ENCODE data around the gene CEP44. TPM values are rescaled to one million over a fixed set of nuclear protein-coding genes. Genes with fewer than 3 reads are reported as not detected.

Gene CEP44
- total RNA-seq (10 to 100 TPM in 1 of 2 donors, 1 to 10 TPM in 1; 9.6 to 18.7 TPM), polyA plus RNA-seq (1 to 10 TPM; 2.2 to 2.5 TPM)

- peak within 1 kb of the TSS; percentile 68 to 100 (median 75) for H3K4me3 ChIP-seq (ENCODE audit: low read depth in 1 of 3, low read length in 3 of 3)
- H3K36me3 ChIP-seq (ENCODE audit: control insufficient read depth in 4 of 4, insufficient read depth in 3 of 4, low read depth in 1 of 4, low read length in 3 of 4) = peaks cover 0 to 3% (median 0%) of the 10 kb centered on the region in 4 donors
- TF ChIP-seq FOXA2 (IDR thresholded peaks at IDR 0.05) (no peak), MAX (IDR thresholded peaks at IDR 0.05) (peak; percentile 68), EGR1 (IDR thresholded peaks at IDR 0.05; ENCODE audit: low read depth in 2 of 2) (no peak), YY1 (IDR thresholded peaks at IDR 0.05) (peak; percentile 63), TAF1 (conservative IDR thresholded peaks at IDR 0.05) (peak; percentile 59), GABPA (IDR thresholded peaks at IDR 0.05 in 1 of 2, conservative IDR thresholded peaks at IDR 0.05 in 1 of 2) (peak; percentile 82 to 95), ZBTB33 (IDR thresholded peaks at IDR 0.05) (peak; percentile 65), CTCF (IDR thresholded peaks at IDR 0.05; ENCODE audit: low read depth, low read length, missing input control) (no peak), RAD21 (IDR thresholded peaks at IDR 0.05) (peak in 1 of 2 donors; percentile 29)
- peak; percentile 80 for DNase-seq (ENCODE audit: low spot score)
- peaks cover 0 to 35% (median 27%) of the 10 kb centered on the region in 4 donors for H3K4me1 ChIP-seq (ENCODE audit: control insufficient read depth in 4 of 4, insufficient read depth in 4 of 4, low read length in 3 of 4)
- H3K9ac ChIP-seq (ENCODE audit: low read depth in 1 of 2, low read length in 2 of 2) = peak within 1 kb of the TSS; percentile 99 to 100
- H3K9me3 ChIP-seq (ENCODE audit: control insufficient read depth in 4 of 4, low read length in 3 of 4) = no peaks in the 10 kb centered on the region
- no peaks in the 10 kb centered on the region for H3K27me3 ChIP-seq (ENCODE audit: control insufficient read depth in 4 of 4, insufficient read depth in 4 of 4, low read length in 3 of 4)
- H3K27ac ChIP-seq (ENCODE audit: low read depth in 1 of 2, low read length in 2 of 2) = peak within 1 kb of the TSS; percentile 99
- under 1% methylated on average over 52 of the region's 52 CpGs for WGBS
Measured at GRCh38 chr4:174283507-174284471, at the start of gene CEP44, which contains the start of gene FBXO8. Gene CEP44, plus strand, starts transcription at chr4:174283911. Its CDS starts 15,211 bp downstream, at chr4:174299122. Gene FBXO8, minus strand, starts transcription at chr4:174283667. Its CDS starts 20,575 bp downstream, at chr4:174263092.

- Histone ChIP-seq H3K4me3 (ENCODE audit: low read depth in 1 of 3, low read length in 3 of 3) (no peak overlapping the region), H3K4me1 (ENCODE audit: control insufficient read depth in 4 of 4, insufficient read depth in 4 of 4, low read length in 3 of 4) (no peaks in the 10 kb centered on the region), H3K36me3 (ENCODE audit: control insufficient read depth in 4 of 4, insufficient read depth in 3 of 4, low read depth in 1 of 4, low read length in 3 of 4) (peaks cover 0 to 18% (median 5%) of the 10 kb centered on the region in 4 donors), H3K27ac (ENCODE audit: low read depth in 1 of 2, low read length in 2 of 2) (no peak overlapping the region), H3K9me3 (ENCODE audit: control insufficient read depth in 4 of 4, low read length in 3 of 4) (no peaks in the 10 kb centered on the region), H3K9ac (ENCODE audit: low read depth in 1 of 2, low read length in 2 of 2) (no peak overlapping the region), H3K27me3 (ENCODE audit: control insufficient read depth in 4 of 4, insufficient read depth in 4 of 4, low read length in 3 of 4) (no peaks in the 10 kb centered on the region)
- 52% methylated on average over 3 of the region's 3 CpGs for WGBS
- TF ChIP-seq HNF4A (conservative IDR thresholded peaks at IDR 0.05) = peak; percentile 42 to 57
- TF ChIP-seq RXRA (IDR thresholded peaks at IDR 0.05) = no peak
- DNase-seq (ENCODE audit: low spot score) = no peak
Measured at GRCh38 chr4:174236359-174236758, 47.4 kb upstream of the CEP44 start.

GRCh38 chr4:174241162-174241561 is 42.5 kb upstream of the CEP44 start:
- Histone ChIP-seq H3K9ac (ENCODE audit: low read depth in 1 of 2, low read length in 2 of 2) (no peak overlapping the region), H3K27me3 (ENCODE audit: control insufficient read depth in 4 of 4, insufficient read depth in 4 of 4, low read length in 3 of 4) (no peaks in the 10 kb centered on the region), H3K4me1 (ENCODE audit: control insufficient read depth in 4 of 4, insufficient read depth in 4 of 4, low read length in 3 of 4) (no peaks in the 10 kb centered on the region), H3K9me3 (ENCODE audit: control insufficient read depth in 4 of 4, low read length in 3 of 4) (no peaks in the 10 kb centered on the region), H3K27ac (ENCODE audit: low read depth in 1 of 2, low read length in 2 of 2) (no peak overlapping the region), H3K36me3 (ENCODE audit: control insufficient read depth in 4 of 4, insufficient read depth in 3 of 4, low read depth in 1 of 4, low read length in 3 of 4) (peaks cover 0 to 15% (median 5%) of the 10 kb centered on the region in 4 donors), H3K4me3 (ENCODE audit: low read depth in 1 of 3, low read length in 3 of 3) (no peak overlapping the region)
- DNase-seq (ENCODE audit: low spot score) = no peak
- TF ChIP-seq HNF4A (conservative IDR thresholded peaks at IDR 0.05) (no peak), HNF4G (IDR thresholded peaks at IDR 0.05) (no peak), REST (IDR thresholded peaks at IDR 0.05) (no peak), ZBTB33 (IDR thresholded peaks at IDR 0.05) (no peak), YY1 (IDR thresholded peaks at IDR 0.05) (no peak), RAD21 (IDR thresholded peaks at IDR 0.05) (no peak), TAF1 (conservative IDR thresholded peaks at IDR 0.05) (no peak)
- 77% methylated on average over 3 of the region's 3 CpGs for WGBS

All from liver (tissue), 9 donors.